DOHH2 (cell line): ENCODE results near the gene ZNF691.

Experiments used
- H3F3A ChIP-seq: fragments of 200-600 bp; sonication (generic), shearing (Covaris generic); 2 replicates; pipeline ENCODE4 v1.6.0; 2016; ENCODE audit warnings: antibody characterized with exemption, mild to moderate bottlenecking; ENCODE audit not compliant: control insufficient read depth, insufficient read depth
- H3K27ac ChIP-seq: fragments of 200-600 bp; sonication (generic); 2 replicates; pipeline ENCODE4 v1.5.1; 2014; ENCODE audit warnings: low read depth, mild to moderate bottlenecking, low read length, moderate library complexity
- H3K27me3 ChIP-seq: fragments of 200-600 bp; sonication (generic); 2 replicates; pipeline ENCODE4 v1.6.1; 2014; ENCODE audit warnings: mild to moderate bottlenecking, low read length, mixed read lengths; ENCODE audit not compliant: control insufficient read depth
- H3K36me3 ChIP-seq: fragments of 200-600 bp; sonication (generic); 2 replicates; pipeline ENCODE4 v1.6.1; 2014; ENCODE audit warnings: mild to moderate bottlenecking, low read length, moderate library complexity, mixed read lengths; ENCODE audit not compliant: control insufficient read depth
- H3K4me1 ChIP-seq: fragments of 200-600 bp; sonication (generic); 2 replicates; pipeline ENCODE4 v1.6.1; 2014; ENCODE audit warnings: mild to moderate bottlenecking, low read length, mixed read lengths; ENCODE audit not compliant: control insufficient read depth
- H3K4me2 ChIP-seq: fragments of 200-600 bp; sonication (generic); 2 replicates; pipeline ENCODE4 v1.6.0; 2014; ENCODE audit warnings: mild to moderate bottlenecking, low read length, moderate library complexity
- H3K4me3 ChIP-seq: fragments of 200-600 bp; sonication (generic); 2 replicates; pipeline ENCODE4 v1.5.1; 2014; ENCODE audit warnings: mild to moderate bottlenecking, low read length, mixed read lengths
- H3K79me2 ChIP-seq: fragments of 200-600 bp; sonication (generic); 2 replicates; pipeline ENCODE4 v1.6.1; 2014; ENCODE audit warnings: mild to moderate bottlenecking, low read length, mixed read lengths; ENCODE audit not compliant: control insufficient read depth
- H3K9me2 ChIP-seq: fragments of 200-600 bp; sonication (generic); replicated peaks from 2 replicates; pipeline ENCODE4 v1.6.1; 2014; ENCODE audit warnings: mild to moderate bottlenecking, low read length, mixed read lengths; ENCODE audit not compliant: control insufficient read depth
- H3K9me3 ChIP-seq: fragments of 200-600 bp; sonication (generic); 2 replicates; pipeline ENCODE4 v1.6.1; 2014; ENCODE audit warnings: antibody characterized with exemption, low read length, mixed read lengths; ENCODE audit not compliant: control insufficient read depth, insufficient read depth
- H4K20me1 ChIP-seq: fragments of 200-600 bp; sonication (generic); 2 replicates; pipeline ENCODE4 v1.6.0; 2014; ENCODE audit warnings: low read depth, mild to moderate bottlenecking, antibody characterized with exemption, low read length, moderate library complexity; ENCODE audit not compliant: control insufficient read depth, insufficient read depth
- CTCF ChIP-seq: fragments of 200-600 bp; sonication (generic); IDR thresholded peaks from one replicate; pipeline ENCODE4 v1.5.1; 2014; ENCODE audit warnings: antibody characterized with exemption, mild to moderate bottlenecking, low read depth, low read length; ENCODE audit not compliant: poor library complexity, severe bottlenecking
- EZH2phosphoT487 ChIP-seq: fragments of 200-600 bp; sonication (generic); IDR thresholded peaks from 2 replicates; pipeline ENCODE4 v1.6.1; 2017; ENCODE audit warnings: borderline replicate concordance, mild to moderate bottlenecking, antibody characterized with exemption, low read length, moderate library complexity, mixed read lengths

ZNF691 gene

DNA sequence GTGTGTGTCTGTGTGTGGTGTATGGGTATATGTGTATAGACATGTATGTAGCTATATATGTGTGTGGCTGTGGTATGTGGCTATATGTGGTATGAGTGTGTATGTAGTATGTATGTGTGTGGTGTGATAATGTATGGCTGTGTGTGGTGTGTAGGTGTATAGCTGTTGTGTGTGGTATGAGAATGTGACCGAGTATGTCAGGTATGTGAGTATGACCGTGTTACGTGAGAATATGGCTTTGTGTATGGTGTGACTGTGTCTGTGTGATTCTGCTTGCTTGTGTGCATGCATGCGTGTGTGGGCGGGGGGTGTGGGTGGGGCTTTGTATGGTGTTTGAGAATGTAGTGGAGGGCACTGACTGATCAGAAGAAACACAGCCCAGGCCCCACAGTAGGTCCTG lies 3.5 kb downstream of the ZNF691 start:
- no peak overlapping the region for H3K27ac ChIP-seq
- TF ChIP-seq CTCF (no peak), EZH2phosphoT487 (no peak)
- H3K4me2 ChIP-seq, result no peak overlapping the region
- no peak overlapping the region for H3K4me3 ChIP-seq
- no peaks in the 10 kb centered on the region; the same call in 1 of the 2 replicates for H3K9me3 ChIP-seq
- H4K20me1 ChIP-seq, result no peaks in the 10 kb centered on the region
- H3K79me2 ChIP-seq, result peaks cover 27% of the 10 kb centered on the region
- peaks cover 47% of the 10 kb centered on the region for H3K4me1 ChIP-seq
- peaks cover 54% of the 10 kb centered on the region for H3K36me3 ChIP-seq
- no peaks in the 10 kb centered on the region for H3K9me2 ChIP-seq
- H3F3A ChIP-seq, result peaks cover 6% of the 10 kb centered on the region; the same call in 1 of the 2 replicates
- no peaks in the 10 kb centered on the region for H3K27me3 ChIP-seq

DNA sequence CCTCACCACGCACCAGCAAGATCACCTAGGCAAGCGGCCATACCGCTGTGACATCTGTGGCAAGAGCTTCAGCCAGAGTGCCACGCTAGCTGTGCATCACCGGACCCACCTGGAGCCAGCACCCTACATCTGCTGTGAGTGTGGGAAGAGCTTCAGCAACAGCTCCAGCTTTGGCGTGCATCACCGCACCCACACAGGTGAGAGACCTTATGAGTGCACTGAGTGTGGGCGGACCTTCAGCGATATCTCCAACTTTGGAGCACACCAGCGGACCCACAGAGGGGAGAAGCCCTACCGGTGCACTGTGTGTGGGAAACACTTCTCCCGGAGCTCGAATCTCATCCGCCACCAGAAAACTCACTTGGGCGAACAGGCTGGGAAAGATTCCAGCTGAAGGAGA lies 5.0 kb downstream of the ZNF691 start:
- peaks cover 39% of the 10 kb centered on the region for H3K4me1 ChIP-seq
- peaks cover 6% of the 10 kb centered on the region; the same call in 1 of the 2 replicates for H3F3A ChIP-seq
- H3K36me3 ChIP-seq, result peaks cover 54% of the 10 kb centered on the region
- H3K4me3 ChIP-seq, result no peak overlapping the region
- peaks cover 27% of the 10 kb centered on the region for H3K79me2 ChIP-seq
- no peaks in the 10 kb centered on the region for H3K27me3 ChIP-seq
- H3K27ac ChIP-seq, result no peak overlapping the region
- H3K9me3 ChIP-seq, result peaks cover 3% of the 10 kb centered on the region; the same call in 1 of the 2 replicates
- TF ChIP-seq EZH2phosphoT487 (no peak), CTCF (no peak)
- no peaks in the 10 kb centered on the region for H4K20me1 ChIP-seq
- no peaks in the 10 kb centered on the region for H3K9me2 ChIP-seq
- no peak overlapping the region for H3K4me2 ChIP-seq

- no peak overlapping the region for H3K4me2 ChIP-seq
- no peak overlapping the region for H3K4me3 ChIP-seq
- peaks cover 49% of the 10 kb centered on the region for H3K36me3 ChIP-seq
- H3K79me2 ChIP-seq, result peaks cover 20% of the 10 kb centered on the region
- H3K9me3 ChIP-seq, result peaks cover 3% of the 10 kb centered on the region; the same call in 1 of the 2 replicates
- peaks cover 6% of the 10 kb centered on the region; the same call in 1 of the 2 replicates for H3F3A ChIP-seq
- no peaks in the 10 kb centered on the region for H3K9me2 ChIP-seq
- TF ChIP-seq EZH2phosphoT487 (no peak), CTCF (no peak)
- no peak overlapping the region for H3K27ac ChIP-seq
- no peaks in the 10 kb centered on the region for H3K27me3 ChIP-seq
- no peaks in the 10 kb centered on the region for H4K20me1 ChIP-seq
- H3K4me1 ChIP-seq, result peaks cover 39% of the 10 kb centered on the region
These were observed 5.7 kb downstream of the ZNF691 start for GRCh38 chr1:42851960-42852607.
